NAMALWA (cell line): ENCODE measurements around the gene HMCES.

Experiments
- DNase-seq: peaks from one replicate; pipeline ENCODE4 v3.0.0-alpha.2; 2015; ENCODE audit warnings: low spot score

HMCES gene, protein sequence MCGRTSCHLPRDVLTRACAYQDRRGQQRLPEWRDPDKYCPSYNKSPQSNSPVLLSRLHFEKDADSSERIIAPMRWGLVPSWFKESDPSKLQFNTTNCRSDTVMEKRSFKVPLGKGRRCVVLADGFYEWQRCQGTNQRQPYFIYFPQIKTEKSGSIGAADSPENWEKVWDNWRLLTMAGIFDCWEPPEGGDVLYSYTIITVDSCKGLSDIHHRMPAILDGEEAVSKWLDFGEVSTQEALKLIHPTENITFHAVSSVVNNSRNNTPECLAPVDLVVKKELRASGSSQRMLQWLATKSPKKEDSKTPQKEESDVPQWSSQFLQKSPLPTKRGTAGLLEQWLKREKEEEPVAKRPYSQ

DNA sequence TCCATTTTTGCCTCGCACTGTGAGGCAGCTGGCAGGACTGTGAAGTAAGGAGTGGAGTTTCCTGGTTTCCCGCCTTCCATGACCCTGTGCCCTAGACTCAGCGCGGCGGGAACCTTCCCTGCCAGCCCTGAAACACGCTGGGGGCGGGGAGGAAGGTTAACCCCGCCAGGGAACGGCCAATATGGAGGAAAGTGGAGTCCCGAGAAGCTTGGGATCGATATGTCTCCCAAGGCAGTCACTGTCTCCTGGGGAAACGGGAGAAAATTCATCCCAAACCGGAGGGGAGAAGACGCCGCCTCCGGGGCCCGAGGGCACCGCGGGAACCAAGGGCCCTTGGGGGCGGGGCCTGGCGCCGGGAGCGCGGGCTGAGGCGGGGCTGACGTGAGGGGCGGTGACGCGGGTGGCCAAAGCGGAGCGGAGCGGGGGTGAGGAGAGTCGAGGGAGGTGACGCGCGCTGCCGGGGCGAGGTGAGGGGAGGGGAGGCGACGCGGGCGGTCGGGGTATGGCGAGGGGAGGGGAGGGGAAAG, at the start of gene HMCES:
Gene HMCES, plus strand, starts transcription at position 432 of the 527 bp plus-strand sequence. CDS start 863 bp downstream, outside the sequence.
- peak; percentile 94 for DNase-seq

DNA sequence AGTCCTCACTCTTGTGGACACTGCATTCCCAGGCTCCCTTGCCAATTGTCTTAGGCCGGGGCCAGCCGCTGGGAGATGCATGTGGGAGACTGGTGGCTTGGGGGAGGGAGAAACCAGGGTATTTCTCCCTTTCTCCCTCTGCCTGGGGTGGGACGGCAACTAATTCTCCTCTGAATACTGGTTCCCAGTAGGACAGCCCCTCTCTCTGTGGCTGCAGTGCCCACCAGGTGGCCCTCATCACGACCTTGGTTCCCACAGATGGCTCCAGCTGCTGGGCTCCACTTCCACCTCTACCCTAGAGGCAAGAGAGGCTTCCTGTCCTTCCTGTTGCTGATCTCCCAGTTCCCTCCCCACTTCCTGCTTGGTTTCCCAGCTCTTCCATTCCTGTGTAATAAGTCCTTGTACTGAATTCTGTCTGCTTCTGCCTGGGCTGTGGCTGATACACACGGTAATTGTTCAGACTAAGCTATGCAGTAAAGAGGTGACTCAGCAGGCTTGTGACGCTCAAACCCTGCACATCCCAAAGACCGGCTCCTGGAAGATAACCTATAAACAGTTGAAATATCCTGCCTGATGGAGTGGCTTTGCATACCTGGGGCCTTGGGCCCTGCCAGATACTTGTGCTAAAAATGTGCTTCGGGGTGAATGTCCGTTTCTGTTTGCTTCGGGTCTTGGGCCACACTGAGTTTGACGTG, 49.6 kb upstream of the HMCES start:
- no peak for DNase-seq

DNA sequence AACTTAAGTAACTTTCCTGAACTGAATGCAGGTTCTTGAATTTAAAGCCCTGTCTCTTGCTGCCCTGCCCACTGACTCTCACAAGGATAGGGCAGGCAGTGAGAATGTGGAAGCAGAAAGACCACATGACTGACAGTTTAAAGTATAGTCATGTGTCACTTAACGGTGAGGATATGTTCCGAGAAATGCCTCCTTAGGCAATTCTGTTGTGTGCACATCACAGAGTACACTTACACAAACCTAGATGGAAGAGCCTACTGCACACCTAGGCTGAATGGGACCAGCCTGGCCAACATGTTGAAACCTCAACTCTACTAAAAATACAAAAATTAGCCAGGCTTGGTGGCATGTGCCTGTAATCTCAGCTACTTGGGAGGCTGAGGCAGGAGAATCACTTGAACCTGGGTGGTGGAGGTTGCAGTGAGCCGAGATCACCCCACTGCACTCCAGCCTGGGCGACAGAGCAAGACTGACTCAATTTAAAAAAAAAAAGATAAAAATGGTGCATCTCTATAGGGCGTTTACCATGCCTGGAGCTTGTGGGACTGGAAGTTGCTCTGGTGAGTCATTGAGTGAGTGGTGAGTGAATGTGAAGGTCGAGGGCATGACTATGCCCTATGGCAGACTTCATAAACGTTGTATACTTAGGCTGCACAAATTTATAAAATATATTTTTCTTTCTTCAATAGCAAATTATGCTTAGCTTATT, 48.2 kb upstream of the HMCES start:
- DNase-seq = no peak

- DNase-seq = no peak
Measured at GRCh38 chr3:129231331-129232119, 47.1 kb upstream of the HMCES start.

GRCh38 chr3:129233538-129233937, 45.1 kb upstream of the HMCES start:
- DNase-seq = peak; percentile 93

DNA sequence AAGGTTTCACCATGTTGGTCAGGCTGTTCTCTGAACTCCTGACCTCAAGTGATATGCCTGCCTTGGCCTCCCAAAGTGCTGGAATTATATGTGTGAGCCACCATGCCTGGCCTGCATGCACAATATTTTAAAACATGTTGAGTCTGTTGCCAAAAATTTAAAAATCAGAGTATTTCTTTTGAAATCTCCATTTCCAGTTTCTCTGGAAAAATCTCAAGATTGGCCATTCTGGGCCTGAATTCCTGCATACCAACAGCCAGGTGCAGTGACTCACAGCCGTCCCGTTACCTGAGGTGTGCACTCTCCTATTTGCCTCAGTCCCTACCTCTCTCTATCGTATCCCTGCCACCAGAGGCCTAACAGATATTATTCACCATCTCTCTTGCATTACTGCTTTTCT, 44.2 kb upstream of the HMCES start:
- DNase-seq = no peak

GRCh38 chr3:129235344-129235917, 43.2 kb upstream of the HMCES start:
- DNase-seq = no peak

GRCh38 chr3:129238945-129239705, 39.5 kb upstream of the HMCES start:
- no peak for DNase-seq

GRCh38 chr3:129239991-129240390, 38.7 kb upstream of the HMCES start:
- no peak for DNase-seq

- no peak for DNase-seq
Measured at GRCh38 chr3:129240436-129240835, 38.2 kb upstream of the HMCES start.

DNA sequence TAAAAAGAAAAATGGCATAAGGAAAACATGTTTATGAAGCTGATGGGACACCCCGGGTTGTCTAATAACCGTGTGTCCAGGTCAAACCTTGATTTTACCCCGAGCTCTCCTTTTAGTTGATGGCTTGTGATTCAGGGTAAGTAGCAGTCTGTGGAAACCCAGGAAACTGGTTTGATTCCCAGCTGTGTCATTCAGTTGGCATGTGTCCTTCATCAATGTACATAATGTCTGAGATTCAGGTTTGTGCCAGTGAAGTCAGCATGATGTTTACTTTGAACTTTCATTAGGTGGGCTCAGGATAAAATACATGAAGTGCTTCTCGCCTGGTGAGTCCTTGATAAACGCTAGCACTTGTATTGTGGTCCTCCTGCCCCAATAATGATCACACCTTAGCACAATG, 33.5 kb upstream of the HMCES start:
- no peak for DNase-seq

- peak; percentile 95 for DNase-seq
Measured at GRCh38 chr3:129245641-129246306, 32.9 kb upstream of the HMCES start.

DNA sequence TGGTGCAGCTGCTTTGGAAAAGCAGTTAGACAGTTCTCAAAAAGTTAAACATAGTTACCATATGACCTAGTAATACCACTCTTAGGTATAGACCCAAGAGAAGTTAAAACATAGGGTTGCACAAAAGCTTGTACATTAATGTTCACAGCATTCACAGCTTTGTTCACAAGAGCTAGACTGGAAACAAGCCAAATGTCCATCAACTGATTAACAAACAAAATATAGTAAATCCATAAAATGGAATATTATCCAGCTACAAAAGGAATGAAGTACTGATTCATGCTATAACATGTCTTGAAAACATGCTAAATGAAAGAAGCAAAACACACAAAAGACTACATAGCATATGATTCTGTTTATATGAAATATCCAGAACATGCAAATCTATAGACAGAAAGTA, 32.0 kb upstream of the HMCES start:
- DNase-seq = no peak

DNA sequence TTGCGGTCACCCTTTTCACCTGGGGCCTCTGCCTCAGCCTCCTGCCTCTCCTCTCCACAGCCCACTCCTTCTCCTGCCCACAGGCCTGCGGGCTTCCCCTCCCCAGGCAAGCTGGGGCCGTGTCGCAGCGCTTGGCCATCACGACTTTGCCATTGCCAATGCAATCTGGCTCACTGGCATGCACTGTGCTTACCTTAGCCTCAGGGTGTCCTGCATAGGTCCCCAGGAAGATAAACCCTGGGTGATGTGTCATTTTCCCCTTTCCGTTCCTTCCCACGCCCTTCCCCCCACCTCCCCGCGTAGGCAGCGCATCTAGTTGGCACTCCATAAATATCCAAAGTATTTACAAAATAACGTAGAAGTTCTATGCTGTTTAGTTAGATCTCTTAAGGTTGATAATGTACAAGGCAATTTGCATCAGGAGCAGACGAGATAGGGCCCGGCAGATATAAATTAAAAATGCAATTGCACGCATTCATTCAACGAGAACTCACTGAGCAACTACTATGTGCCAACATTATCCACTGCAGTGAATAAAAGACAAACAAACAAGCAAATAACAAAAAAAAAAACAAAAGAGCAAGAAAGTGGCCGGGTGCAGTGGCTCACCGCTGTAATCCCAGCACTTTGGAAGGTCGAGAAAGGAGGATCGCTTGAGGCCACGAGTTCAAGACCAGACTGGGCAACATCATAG, 30.2 kb upstream of the HMCES start:
- DNase-seq = no peak

DNA sequence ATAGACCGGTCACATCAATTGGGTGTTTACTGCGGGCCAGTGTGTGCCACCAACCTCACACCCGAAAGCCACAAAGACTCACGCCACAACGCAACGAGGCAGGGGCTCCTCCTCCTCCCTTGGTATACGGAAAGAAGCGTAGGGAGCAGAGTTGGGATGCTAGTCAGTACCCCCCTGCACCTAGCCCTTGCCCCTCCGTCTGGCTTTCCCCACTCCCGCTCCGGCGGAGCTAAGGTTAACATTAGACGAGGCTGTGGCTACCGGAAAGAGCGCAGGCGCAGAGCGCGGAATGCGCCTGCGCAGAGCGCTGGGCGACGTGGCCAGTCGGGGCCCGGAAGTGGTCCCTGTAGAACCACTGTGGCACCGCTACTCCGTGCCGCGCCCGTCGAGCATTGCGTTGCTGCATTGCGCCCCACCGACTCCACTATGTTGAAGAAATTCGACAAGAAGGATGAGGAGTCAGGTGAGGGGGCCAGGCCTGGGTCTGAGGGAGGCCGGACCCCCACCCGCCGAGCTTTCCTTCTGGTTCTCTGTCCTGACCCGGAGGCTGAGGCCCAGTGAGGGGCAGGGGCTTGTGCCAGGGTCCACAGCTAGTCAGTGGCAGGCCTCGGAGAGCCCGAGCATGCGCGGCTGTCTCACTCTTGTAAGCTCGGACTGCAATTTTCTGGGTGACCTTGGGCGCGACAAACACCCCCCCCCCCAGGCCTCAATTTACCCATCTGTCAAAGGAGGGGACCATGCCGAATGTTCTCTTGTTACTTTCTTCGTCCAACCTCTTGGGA, 29.2 kb upstream of the HMCES start, which contains the start of gene COPG1:
Gene COPG1, plus strand, starts transcription at position 323 of the 782 bp plus-strand sequence. Its CDS starts 104 bp downstream, at position 427.
- DNase-seq = peak; percentile 94

DNA sequence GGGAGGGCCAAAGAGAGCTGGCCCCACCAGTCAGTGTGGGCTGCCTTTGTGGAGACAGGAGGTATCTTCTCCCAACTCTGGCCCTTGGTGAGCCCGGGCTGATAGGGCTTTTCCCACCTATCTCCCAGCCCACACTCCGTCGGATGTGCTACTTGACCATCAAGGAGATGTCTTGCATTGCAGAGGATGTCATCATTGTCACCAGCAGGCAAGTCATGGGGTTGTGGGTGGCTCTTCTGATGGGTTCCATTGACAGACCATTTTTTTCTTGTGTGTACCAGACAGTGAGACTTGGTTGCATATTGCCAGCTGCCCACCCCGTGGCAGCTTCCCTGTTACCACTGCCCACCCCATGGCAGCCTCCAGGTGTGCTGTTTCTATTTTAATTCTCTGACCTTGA, 25.9 kb upstream of the HMCES start:
- no peak for DNase-seq

DNA sequence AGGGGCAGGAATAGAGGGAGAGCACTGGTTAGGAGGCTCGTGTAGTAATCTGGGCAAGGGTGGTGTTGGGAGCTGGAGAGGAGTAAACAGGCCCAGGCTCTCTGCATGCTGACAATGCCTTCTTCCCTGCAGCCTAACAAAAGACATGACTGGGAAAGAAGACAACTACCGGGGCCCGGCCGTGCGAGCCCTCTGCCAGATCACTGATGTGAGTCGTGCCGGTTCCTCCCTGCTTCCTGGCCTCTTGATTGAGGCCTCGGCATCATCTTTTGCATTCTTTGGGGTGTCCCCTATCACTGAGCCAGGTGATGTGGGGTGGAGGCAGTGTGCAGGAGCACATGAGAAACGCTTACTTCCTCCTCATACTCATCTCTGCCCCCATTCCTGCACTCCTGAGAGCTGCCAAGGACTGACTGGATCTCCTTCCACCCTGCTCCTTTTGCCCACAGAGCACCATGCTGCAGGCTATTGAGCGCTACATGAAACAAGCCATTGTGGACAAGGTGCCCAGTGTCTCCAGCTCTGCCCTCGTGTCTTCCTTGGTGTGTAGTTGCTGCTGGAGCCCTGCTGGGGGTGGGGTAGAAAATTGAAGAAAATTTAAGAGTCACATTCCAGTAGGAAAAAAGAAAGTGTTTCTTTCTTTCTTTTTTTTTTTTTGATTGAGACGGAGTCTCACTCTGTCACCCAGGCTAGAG, 24.0 kb upstream of the HMCES start:
- no peak for DNase-seq

- DNase-seq = no peak
Measured at GRCh38 chr3:129256270-129256669, 22.4 kb upstream of the HMCES start.
